GM19438 (cell line): ENCODE data around the gene RPS27L.

Experiments
- ATAC-seq: cut with Tn5 transposase; IDR thresholded peaks from one replicate; pipeline ENCODE4 v1.9.1; 2021; ENCODE audit warnings: low read depth; ENCODE audit not compliant: unreplicated experiment

Gene RPS27L

GRCh38 chr15:63157118-63157843, at the start of gene RPS27L:
Gene RPS27L (minus strand): TSS chr15:63157477. CDS start chr15:63157405, 72 bp downstream.
- ATAC-seq = peak; percentile 89

- no peak for ATAC-seq
These were observed 48.8 kb upstream of the RPS27L start for GRCh38 chr15:63206079-63206478.

DNA sequence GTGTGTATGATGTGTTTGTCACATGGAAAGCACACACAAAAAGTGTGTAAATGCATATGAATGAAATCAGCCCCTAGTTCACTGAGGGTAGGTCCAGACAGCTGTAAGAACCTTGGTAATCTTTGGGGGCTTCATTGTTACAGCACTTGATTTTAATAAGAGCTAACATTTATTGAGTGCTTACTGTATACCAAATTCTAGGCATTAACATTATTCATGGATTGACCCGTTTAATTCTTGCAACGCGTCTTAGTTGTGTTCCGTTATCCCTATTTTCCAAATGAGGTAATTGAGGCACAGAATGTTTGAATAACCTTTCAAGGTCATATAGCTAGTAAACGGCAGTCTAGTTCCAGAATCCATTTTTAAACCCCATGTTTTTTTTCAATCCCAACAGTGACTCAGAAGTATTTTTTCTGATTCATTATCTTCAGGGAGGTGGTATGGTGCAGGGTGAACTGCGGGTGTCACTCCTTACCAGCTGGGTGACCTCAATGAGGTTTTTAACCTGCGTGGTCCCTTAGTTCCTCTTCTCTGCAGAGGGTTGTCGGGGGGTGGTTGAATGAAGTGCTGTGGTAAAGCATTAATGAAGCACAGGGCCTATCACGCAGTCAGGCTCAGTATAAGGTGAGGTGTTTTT, 46.3 kb upstream of the RPS27L start:
- ATAC-seq = no peak

DNA sequence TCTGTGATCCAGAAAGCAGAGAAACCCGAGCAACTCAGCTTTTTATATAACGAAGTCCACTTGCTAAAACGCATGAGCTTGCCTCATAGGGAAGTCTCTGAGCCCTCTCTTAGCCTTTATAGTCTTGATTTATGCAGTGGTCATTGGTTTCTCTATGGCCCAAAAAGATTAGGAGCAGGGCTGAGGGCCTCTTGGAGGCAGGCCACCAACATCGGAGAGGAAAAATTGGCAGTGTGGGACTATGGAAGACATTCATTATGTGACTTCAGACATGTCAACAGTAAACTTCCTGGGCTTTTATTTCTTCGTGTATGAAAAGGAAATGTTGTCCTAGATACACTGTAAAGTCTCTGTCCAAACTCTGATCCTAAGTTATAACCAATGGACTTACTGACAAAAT, 45.6 kb upstream of the RPS27L start:
- no peak for ATAC-seq

GRCh38 chr15:63200464-63201249, 43.4 kb upstream of the RPS27L start:
- no peak for ATAC-seq

GRCh38 chr15:63198371-63199250, 41.3 kb upstream of the RPS27L start:
- no peak for ATAC-seq

DNA sequence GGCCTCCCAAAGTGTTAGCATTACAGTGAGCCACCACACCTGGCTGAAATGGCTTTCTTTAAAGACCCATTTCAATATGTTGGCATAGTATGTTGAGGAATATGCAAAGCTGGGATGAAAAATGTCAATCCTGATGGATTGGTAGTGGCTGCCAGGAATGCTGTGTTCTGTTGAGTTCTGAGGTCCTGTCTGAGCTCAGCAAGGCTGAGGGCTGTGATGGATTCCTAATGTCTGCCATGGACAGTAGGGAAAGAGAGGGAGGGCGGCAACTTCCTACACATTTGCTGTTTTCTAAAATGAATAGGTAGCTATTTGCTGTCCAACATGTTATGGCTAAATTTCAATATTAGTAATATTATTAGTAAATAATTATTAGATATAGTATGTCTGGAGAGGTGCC, 40.3 kb upstream of the RPS27L start:
- no peak for ATAC-seq

DNA sequence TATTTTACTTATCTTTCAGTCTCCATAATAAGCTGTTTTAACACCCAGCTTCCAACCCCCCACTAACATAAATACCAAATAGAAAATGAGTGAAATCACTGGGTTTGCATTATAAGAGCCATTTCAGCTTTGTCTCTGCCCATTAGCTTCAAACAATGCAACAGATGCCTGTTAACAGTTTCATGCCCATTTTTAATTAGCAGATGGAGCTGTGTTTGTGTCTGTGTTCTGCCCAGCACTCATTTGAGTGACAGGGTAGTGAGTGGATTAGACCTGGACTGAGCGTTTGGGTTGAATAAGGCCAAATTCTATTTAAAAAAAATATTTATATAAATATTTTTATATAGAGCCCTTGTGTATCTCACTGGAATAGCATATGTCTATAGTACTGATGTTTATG, 39.6 kb upstream of the RPS27L start:
- no peak for ATAC-seq

- ATAC-seq = no peak
These were observed 38.3 kb upstream of the RPS27L start for GRCh38 chr15:63195569-63196015.

DNA sequence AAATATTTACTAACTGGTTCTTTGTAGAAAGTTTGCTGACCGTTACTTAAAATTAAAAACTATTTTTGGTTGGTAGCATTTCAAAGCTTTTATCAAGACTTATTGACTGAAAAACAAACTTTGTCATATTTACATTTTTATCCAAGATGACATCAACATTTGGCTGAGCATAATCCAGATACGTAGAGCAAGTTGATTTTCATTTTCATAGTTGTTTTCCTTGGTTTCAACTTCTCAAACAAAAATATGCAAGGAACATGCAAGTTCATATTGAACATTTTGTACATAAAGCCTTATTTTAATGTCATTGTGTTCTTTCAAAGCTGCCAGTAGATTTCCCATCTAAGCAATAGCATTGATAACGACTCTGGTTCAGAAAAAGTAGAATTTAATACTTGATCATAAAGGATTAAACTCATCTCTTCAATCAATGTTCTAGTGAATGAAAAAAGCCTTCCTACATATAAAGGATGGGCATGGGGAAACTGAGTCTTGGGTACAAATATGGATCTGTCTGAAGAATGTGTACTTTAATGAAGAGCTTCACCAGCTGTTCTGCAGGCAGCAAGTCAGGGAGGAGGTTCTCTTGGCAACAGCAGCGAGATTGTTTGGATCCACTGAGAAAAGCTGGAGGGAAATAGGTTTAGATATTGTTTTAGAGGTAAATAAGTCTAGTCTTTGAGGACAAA, 37.7 kb upstream of the RPS27L start:
- no peak for ATAC-seq

GRCh38 chr15:63194302-63194701, 37.0 kb upstream of the RPS27L start:
- no peak for ATAC-seq

GRCh38 chr15:63192619-63193206, 35.4 kb upstream of the RPS27L start:
- ATAC-seq = no peak

GRCh38 chr15:63191895-63192618, 34.8 kb upstream of the RPS27L start:
- no peak for ATAC-seq

- ATAC-seq = no peak
These were observed 33.7 kb upstream of the RPS27L start for GRCh38 chr15:63190769-63191649.

- no peak for ATAC-seq
These were observed 32.9 kb upstream of the RPS27L start for GRCh38 chr15:63189941-63190768.

DNA sequence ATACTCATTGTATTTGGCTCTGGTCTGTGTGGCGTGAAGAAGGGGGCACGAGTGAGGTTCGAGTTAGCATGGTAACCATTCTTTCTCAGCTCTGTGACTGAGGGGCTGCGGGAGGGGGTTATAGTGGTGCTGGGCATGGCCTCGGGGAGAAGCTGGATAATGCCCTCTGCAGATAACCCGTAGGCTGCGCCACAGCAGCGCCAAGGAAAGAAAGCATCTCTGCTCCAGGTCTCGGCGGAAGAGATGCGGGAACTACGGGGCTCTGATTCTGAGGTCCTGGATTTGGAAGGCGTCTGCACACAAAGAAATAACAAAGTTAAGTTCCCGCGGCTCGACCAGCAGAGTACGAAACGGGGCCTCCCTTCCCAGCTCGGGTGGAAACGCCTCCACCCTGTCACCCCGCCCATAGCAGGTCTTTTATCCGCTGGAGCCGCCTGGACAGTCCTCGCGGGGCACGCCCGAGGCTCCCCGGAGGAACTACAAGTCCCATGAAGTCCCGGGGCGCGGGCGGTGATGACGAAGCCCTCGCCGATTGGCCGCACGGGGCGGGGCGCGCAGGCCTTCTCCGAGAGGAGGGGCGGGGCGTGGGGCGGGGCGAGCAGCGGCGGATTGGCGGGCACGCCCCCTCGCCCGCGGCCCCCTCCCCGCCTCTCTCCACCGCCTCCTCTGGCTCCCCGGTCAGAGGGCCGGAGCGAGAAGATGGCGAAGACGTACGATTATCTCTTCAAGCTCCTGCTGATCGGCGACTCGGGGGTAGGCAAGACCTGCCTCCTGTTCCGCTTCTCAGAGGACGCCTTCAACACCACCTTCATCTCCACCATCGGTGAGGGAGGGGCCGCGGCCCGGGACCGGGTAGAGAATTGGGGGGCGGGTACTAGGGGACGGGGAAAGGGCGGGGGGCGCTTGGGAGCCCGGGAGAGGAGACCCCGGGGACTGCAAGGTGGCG, 31.9 kb upstream of the RPS27L start, which contains the start of gene RAB8B:
Gene RAB8B (plus strand): TSS at position 681 of the 946 bp plus-strand sequence. CDS start 19 bp downstream, at position 700.
- peak; percentile 80 for ATAC-seq
